ENCODE measurements around the gene RUNX3. TPM values are rescaled to one million over a fixed set of nuclear protein-coding genes. Genes with fewer than 3 reads are reported as not detected.

RUNX3 gene
- total RNA-seq, 1 experiment from 2014 or later, result 8.6 TPM

DNA sequence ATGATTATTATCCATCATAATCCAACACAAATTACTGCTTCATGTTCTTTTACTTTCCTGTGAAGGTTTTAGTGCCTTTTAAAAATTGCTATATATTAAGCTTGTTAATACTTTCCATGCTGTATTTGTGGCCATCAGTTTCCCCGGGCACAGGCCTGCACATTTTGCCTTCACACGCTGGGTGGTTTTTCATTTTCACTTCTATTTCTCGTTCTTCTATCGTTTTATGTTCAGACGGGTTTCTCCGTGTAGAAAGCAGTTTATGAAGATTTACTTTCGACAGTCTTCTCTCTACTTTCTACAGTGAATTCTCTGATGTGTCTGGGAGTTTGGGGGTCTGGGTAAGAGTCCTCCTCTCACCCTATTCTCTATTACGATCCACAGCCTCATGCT lies 9.5 kb downstream of the RUNX3 start:
- Histone ChIP-seq H3K27ac (ENCODE audit: low read depth, low read length, poor library complexity, severe bottlenecking) (no peak overlapping the region), H3K27me3 (replicated peaks; ENCODE audit: insufficient read depth, low read depth, low read length, poor library complexity) (no peaks in the 10 kb centered on the region), H3K4me3 (ENCODE audit: low read depth, low read length, poor library complexity, severe bottlenecking) (no peak overlapping the region), H3K36me3 (ENCODE audit: insufficient read depth, low read length, poor library complexity, severe bottlenecking) (peaks cover 3% of the 10 kb centered on the region), H3K4me1 (ENCODE audit: insufficient read depth, low read length, poor library complexity, severe bottlenecking) (no peaks in the 10 kb centered on the region), H3K9me3 (ENCODE audit: low read depth, low read length, poor library complexity, severe bottlenecking) (no peaks in the 10 kb centered on the region)
- intact Hi-C loops (cut with micrococcal nuclease; ENCODE audit: unreplicated experiment), result no loop called here
- CTCF ChIA-PET, result no interaction called here
- no peak for DNase-seq (ENCODE audit: low spot score)
- BruUV-seq (replicated peaks), result no TSS peak
- POLR2A ChIA-PET (ENCODE audit: low non-redundant PET), result no interaction called here
- no peak for TF ChIP-seq EZH2 (IDR thresholded peaks at IDR 0.05; ENCODE audit: borderline replicate concordance, low read depth, low read length, poor library complexity, severe bottlenecking)
- TF ChIP-seq, protein P1, sequence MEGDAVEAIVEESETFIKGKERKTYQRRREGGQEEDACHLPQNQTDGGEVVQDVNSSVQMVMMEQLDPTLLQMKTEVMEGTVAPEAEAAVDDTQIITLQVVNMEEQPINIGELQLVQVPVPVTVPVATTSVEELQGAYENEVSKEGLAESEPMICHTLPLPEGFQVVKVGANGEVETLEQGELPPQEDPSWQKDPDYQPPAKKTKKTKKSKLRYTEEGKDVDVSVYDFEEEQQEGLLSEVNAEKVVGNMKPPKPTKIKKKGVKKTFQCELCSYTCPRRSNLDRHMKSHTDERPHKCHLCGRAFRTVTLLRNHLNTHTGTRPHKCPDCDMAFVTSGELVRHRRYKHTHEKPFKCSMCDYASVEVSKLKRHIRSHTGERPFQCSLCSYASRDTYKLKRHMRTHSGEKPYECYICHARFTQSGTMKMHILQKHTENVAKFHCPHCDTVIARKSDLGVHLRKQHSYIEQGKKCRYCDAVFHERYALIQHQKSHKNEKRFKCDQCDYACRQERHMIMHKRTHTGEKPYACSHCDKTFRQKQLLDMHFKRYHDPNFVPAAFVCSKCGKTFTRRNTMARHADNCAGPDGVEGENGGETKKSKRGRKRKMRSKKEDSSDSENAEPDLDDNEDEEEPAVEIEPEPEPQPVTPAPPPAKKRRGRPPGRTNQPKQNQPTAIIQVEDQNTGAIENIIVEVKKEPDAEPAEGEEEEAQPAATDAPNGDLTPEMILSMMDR (conservative IDR thresholded peaks at IDR 0.05; ENCODE audit: low read depth, low read length), result no peak

DNA sequence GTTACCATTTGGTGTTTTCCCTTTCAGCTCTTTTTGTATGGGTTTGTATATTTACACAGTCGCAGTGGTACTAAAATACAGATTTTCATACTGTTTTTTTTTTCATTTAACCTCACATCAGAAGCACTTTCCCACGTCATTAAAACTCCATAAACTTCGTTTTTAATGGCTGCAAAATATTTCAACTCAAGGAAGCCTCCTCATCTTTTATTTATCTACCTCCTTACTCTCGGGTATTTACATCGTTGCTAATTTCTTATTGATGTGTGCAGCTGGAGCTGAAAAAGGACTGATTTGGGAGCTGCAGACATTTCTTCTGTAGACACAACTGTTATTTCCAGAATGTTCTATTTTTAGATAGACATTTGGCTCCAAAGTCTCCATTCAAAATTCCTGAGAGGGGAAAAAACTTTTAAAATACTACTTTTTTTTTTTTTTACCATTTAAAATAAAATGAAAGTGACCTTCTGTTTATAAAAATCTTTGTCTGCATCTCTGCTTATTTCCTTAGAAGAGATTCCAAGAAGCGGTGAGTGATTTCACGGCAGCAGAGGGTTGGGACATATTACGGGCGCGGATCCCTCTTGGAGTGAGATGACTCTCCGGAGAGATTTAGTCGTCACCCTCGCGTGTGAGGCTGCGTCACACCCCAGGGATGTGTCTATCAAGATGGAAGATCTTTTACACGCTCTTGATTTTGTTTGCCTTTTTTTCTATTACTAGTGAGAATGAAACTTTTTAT lies 10.1 kb downstream of the RUNX3 start:
- Histone ChIP-seq H3K27me3 (replicated peaks; ENCODE audit: insufficient read depth, low read depth, low read length, poor library complexity) (no peaks in the 10 kb centered on the region), H3K4me3 (ENCODE audit: low read depth, low read length, poor library complexity, severe bottlenecking) (no peak overlapping the region), H3K4me1 (ENCODE audit: insufficient read depth, low read length, poor library complexity, severe bottlenecking) (no peaks in the 10 kb centered on the region), H3K36me3 (ENCODE audit: insufficient read depth, low read length, poor library complexity, severe bottlenecking) (peaks cover 3% of the 10 kb centered on the region), H3K27ac (ENCODE audit: low read depth, low read length, poor library complexity, severe bottlenecking) (no peak overlapping the region), H3K9me3 (ENCODE audit: low read depth, low read length, poor library complexity, severe bottlenecking) (no peaks in the 10 kb centered on the region)
- TF ChIP-seq, protein P1 (conservative IDR thresholded peaks at IDR 0.05; ENCODE audit: low read depth, low read length), result no peak
- TF ChIP-seq EZH2 (IDR thresholded peaks at IDR 0.05; ENCODE audit: borderline replicate concordance, low read depth, low read length, poor library complexity, severe bottlenecking), result no peak
- no peak for DNase-seq (ENCODE audit: low spot score)
- intact Hi-C loops (cut with micrococcal nuclease; ENCODE audit: unreplicated experiment), result no loop called here
- BruUV-seq (replicated peaks), result no TSS peak
- ChIA-PET CTCF (interaction anchor here (0.5 kb wide), 1 partner anchor 283 kb away, joined by 4 read pairs; no protein-coding TSS in a partner anchor), POLR2A (ENCODE audit: low non-redundant PET) (no interaction called here)

DNA sequence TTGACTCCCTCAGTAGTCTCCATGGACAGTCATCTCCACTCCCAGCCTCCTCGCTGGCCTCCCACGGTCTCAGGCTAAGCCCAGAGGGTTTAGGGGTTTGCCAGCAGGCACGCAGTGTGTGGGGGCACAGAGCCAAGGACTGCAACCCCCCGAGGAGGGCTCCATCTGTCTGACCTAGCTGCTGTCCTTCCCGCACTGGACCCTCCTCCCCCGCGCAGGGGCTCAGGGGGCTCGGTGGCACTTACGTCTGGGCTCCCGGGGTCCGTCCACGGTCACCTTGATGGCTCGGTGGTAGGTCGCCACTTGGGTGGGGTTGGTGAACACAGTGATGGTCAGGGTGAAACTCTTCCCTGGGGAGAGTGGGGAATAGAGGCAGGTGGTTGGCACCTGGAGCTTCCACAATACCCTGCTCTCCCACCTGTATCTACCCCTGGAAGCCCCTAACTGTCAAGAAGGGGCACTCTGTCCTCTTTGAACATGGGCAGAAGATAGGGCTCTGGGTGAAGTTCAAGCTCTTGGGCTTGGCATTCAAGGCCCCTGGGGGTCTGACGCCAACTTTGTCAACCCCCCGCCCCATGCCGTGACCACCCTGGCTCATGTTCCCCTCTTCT lies 11.0 kb downstream of the RUNX3 start:
- no peak overlapping the region for H3K27ac ChIP-seq (ENCODE audit: low read depth, low read length, poor library complexity, severe bottlenecking)
- H3K9me3 ChIP-seq (ENCODE audit: low read depth, low read length, poor library complexity, severe bottlenecking), result no peaks in the 10 kb centered on the region
- TF ChIP-seq EZH2 (IDR thresholded peaks at IDR 0.05; ENCODE audit: borderline replicate concordance, low read depth, low read length, poor library complexity, severe bottlenecking), result no peak
- TF ChIP-seq, protein P1 (conservative IDR thresholded peaks at IDR 0.05; ENCODE audit: low read depth, low read length), result no peak
- CTCF ChIA-PET, result interaction anchor here (0.5 kb wide), 1 partner anchor 284 kb away, joined by 4 read pairs; no protein-coding TSS in a partner anchor
- no peak for DNase-seq (ENCODE audit: low spot score)
- H3K4me1 ChIP-seq (ENCODE audit: insufficient read depth, low read length, poor library complexity, severe bottlenecking), result no peaks in the 10 kb centered on the region
- H3K36me3 ChIP-seq (ENCODE audit: insufficient read depth, low read length, poor library complexity, severe bottlenecking), result peaks cover 3% of the 10 kb centered on the region
- BruUV-seq (replicated peaks), result no TSS peak
- intact Hi-C loops (cut with micrococcal nuclease; ENCODE audit: unreplicated experiment), result no loop called here
- no peak overlapping the region for H3K4me3 ChIP-seq (ENCODE audit: low read depth, low read length, poor library complexity, severe bottlenecking)
- no peaks in the 10 kb centered on the region for H3K27me3 ChIP-seq (replicated peaks; ENCODE audit: insufficient read depth, low read depth, low read length, poor library complexity)
- POLR2A ChIA-PET (ENCODE audit: low non-redundant PET), result no interaction called here
